Psoas muscle (tissue), 8 donors: ENCODE measurements around the gene SSBP2. TPM values are rescaled to one million over a fixed set of nuclear protein-coding genes. Genes with fewer than 3 reads are reported as not detected.
"Not testable (repeated sequence)": the region's sequence is repeated elsewhere in the genome, so short reads cannot be mapped to it uniquely, and the experiment has no call there.

Experiments used
- ATAC-seq, 4 donors: fragments of 200-7000 bp; cut with Tn5 transposase; one replicate each; pipeline ENCODE4 v1.9.1; 2020; ENCODE audit warnings: moderate library complexity in 3 of 4, mild to moderate bottlenecking in 2 of 4
- DNase-seq, 2 donors: peaks; one replicate each; pipeline ENCODE4 v3.0.0-alpha.2; 2020
- H3K27ac ChIP-seq: fragments of 200-600 bp; one replicate; pipeline ENCODE4 v1.8.0; 2022
- H3K27me3 ChIP-seq, 3 donors: fragments of 200-600 bp in 1 of 3; one replicate each; pipeline versions ENCODE4 v1.6.1 to v1.8.0; 2013 to 2022; ENCODE audit warnings: low read length in 2 of 3, mild to moderate bottlenecking in 2 of 3, moderate library complexity in 1 of 3; ENCODE audit not compliant: insufficient read depth in 3 of 3
- H3K36me3 ChIP-seq, 2 donors: fragments of 200-600 bp in 1 of 2; one replicate each; pipeline versions ENCODE4 v1.6.1 to v1.8.0; 2013 to 2022; ENCODE audit warnings: low read depth in 1 of 2, mild to moderate bottlenecking in 1 of 2, moderate library complexity in 1 of 2; ENCODE audit not compliant: insufficient read depth in 1 of 2
- H3K4me1 ChIP-seq: fragments of 200-600 bp; one replicate; pipeline ENCODE4 v1.8.0; 2022
- H3K4me3 ChIP-seq: fragments of 200-600 bp; one replicate; pipeline ENCODE4 v1.8.0; 2022; ENCODE audit warnings: mild to moderate bottlenecking
- H3K9me3 ChIP-seq: fragments of 200-600 bp; one replicate; pipeline ENCODE4 v1.8.0; 2022
- WGBS, 3 donors: extraction: QIAGEN DNeasy Blood & Tissue Kit; methylation state at CpG; one replicate each; pipeline versions ENCODE4 v1.1.6 to v1.1.7; 2013; 5-methylcytosine and 5-hydroxymethylcytosine counted together
- intact Hi-C, 2 donors: fragments of 100-400 bp; cut with DNase I; formaldehyde crosslinking; loops; one replicate each; pipeline versions ENCODE4 v1.11.0 to v1.14.2; 2022
- polyA plus RNA-seq, 3 donors: library from polyadenylated mRNA; stranded (reverse); fragments of 200-250 nt; gene quantifications; one replicate each; pipeline ENCODE4 v1.2.3, GENCODE V29; 2013
- total RNA-seq, 4 donors: library from RNA; stranded (reverse); fragmentation: NEBNext Ultra II Directional in 2 of 4; extraction: Animal tissue kit (Norgen Biotek cat#: 25700) in 2 of 4; gene quantifications; one replicate each; pipeline versions ENCODE4 v1.2.1 to v1.2.4, GENCODE V29; 2021 to 2023
- TF ChIP-seq, protein P1 (sequence below): fragments of 200-600 bp; IDR thresholded peaks from one replicate; pipeline ENCODE4 v1.8.0; 2022; ENCODE audit warnings: antibody characterized with exemption
- donor health status: healthy with polysubstance abuse.
- donor health status: DM: no; HTN: no; CAD: no; lungs with moderate emphysema.
- donor health status: Bipolar disorder and iron deficiency.
- donor health status: healthy.
- donor health status: DM: yes; HTN: yes; CAD: no.
- donor health status: DM: no; HTN: no; CAD: no.
- donor health status: DM: no; HTN: no; CAD: no.
- donor health status: DM: yes; HTN: yes; CAD: no.

The SSBP2 gene
- total and polyA plus RNA-seq, 7 donors: 18.2 to 42.6 (median 25.3) TPM

DNA sequence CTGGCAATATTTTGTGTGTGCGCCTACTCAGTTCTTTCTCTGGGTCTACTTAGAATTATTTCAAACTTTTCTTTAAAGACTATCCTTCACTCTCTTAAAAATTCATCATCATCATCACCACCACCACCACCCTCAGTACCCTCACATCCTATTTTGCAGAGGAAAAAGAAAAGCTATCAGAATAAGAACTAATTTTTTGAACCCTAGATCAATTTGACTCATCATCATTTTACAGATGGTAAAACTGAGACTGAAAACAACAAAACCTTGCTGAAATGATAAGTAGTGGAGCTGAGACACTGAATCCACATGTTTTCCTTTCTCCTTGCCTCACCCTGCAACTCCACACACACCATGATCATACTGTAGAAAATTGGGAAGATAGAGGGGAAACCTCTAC lies 119.3 kb downstream of the SSBP2 start:
- Histone ChIP-seq H3K27me3 (no peaks in the 10 kb centered on the region), H3K4me3 (no peak overlapping the region), H3K36me3 (peaks cover 2 to 17% of the 10 kb centered on the region in 2 donors), H3K4me1 (peaks cover 4% of the 10 kb centered on the region), H3K27ac (no peak overlapping the region), H3K9me3 (no peaks in the 10 kb centered on the region)
- WGBS, 3 donors: 0 to 96% (median 79%) methylated on average over 1 of the region's 1 CpG
- no peak for DNase-seq
- intact Hi-C loops: no loop called here
- TF ChIP-seq, protein P1, sequence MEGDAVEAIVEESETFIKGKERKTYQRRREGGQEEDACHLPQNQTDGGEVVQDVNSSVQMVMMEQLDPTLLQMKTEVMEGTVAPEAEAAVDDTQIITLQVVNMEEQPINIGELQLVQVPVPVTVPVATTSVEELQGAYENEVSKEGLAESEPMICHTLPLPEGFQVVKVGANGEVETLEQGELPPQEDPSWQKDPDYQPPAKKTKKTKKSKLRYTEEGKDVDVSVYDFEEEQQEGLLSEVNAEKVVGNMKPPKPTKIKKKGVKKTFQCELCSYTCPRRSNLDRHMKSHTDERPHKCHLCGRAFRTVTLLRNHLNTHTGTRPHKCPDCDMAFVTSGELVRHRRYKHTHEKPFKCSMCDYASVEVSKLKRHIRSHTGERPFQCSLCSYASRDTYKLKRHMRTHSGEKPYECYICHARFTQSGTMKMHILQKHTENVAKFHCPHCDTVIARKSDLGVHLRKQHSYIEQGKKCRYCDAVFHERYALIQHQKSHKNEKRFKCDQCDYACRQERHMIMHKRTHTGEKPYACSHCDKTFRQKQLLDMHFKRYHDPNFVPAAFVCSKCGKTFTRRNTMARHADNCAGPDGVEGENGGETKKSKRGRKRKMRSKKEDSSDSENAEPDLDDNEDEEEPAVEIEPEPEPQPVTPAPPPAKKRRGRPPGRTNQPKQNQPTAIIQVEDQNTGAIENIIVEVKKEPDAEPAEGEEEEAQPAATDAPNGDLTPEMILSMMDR: no peak
- no peak for ATAC-seq

DNA sequence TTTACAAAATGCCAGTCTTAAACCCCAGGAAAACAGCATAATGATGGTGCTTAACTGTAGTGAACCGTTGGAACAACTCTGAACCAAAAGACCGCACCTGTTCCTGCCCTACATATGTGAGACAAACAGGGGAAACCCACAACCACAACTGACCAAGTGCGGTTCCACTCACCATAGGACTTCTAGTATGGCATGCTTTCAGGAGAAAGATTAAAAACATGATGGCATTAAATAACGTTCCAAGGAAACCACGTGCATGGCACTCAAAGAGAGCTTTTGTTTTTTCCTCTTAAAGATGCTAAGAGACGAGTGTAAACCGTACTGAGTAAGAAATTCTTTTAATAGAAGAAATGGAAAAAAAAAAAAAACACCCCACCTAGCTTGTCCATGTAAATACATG lies 119.8 kb downstream of the SSBP2 start:
- DNase-seq (no peak), ATAC-seq (no peak)
- no peaks in the 10 kb centered on the region for H3K27me3 ChIP-seq
- intact Hi-C loops: no loop called here
- H3K9me3 ChIP-seq: no peaks in the 10 kb centered on the region
- peaks cover 4% of the 10 kb centered on the region for H3K4me1 ChIP-seq
- H3K4me3 ChIP-seq: no peak overlapping the region
- TF ChIP-seq, protein P1: no peak
- H3K36me3 ChIP-seq: peaks cover 2 to 17% of the 10 kb centered on the region in 2 donors
- H3K27ac ChIP-seq: no peak overlapping the region
- WGBS, 3 donors: 41 to 62% (median 47%) methylated on average over 7 of the region's 7 CpGs

GRCh38 chr5:81630684-81631083 lies 120.2 kb downstream of the SSBP2 start:
- H3K36me3 ChIP-seq: peaks cover 2 to 15% of the 10 kb centered on the region in 2 donors
- H3K4me1 ChIP-seq: peaks cover 4% of the 10 kb centered on the region
- WGBS, 3 donors: 59 to 72% (median 60%) methylated on average over 2 of the region's 2 CpGs
- DNase-seq: no peak
- intact Hi-C loops: no loop called here
- no peak for ATAC-seq
- no peaks in the 10 kb centered on the region for H3K27me3 ChIP-seq
- no peak overlapping the region for H3K27ac ChIP-seq
- TF ChIP-seq, protein P1: no peak
- H3K4me3 ChIP-seq: no peak overlapping the region
- no peaks in the 10 kb centered on the region for H3K9me3 ChIP-seq

DNA sequence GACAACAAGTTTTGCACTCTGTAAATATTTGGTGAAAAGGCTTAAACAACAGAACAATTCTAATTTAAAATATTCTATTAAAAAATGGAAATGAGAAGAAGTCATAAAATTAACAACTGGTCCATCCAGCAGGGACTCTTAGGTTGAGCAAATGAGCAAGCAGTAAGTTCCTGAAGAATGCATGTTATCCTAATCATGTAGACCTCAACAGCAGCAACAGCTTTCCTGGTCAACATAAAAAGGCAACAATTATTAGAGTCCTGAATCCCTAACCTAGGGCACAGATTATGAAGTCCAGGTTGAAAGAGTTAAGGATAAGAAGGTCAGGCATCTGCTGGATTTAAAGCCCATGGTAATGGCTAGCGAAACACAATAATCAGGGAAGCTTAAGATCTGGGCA lies 120.9 kb downstream of the SSBP2 start:
- TF ChIP-seq, protein P1: no peak
- ATAC-seq (no peak), DNase-seq (no peak)
- Histone ChIP-seq H3K36me3 (peaks cover 2 to 8% of the 10 kb centered on the region in 2 donors), H3K27ac (no peak overlapping the region), H3K27me3 (no peaks in the 10 kb centered on the region), H3K4me3 (no peak overlapping the region), H3K9me3 (no peaks in the 10 kb centered on the region), H3K4me1 (peaks cover 4% of the 10 kb centered on the region)
- WGBS, 3 donors: 87 to 92% (median 90%) methylated on average over 1 of the region's 1 CpG
- intact Hi-C loops: no loop called here

DNA sequence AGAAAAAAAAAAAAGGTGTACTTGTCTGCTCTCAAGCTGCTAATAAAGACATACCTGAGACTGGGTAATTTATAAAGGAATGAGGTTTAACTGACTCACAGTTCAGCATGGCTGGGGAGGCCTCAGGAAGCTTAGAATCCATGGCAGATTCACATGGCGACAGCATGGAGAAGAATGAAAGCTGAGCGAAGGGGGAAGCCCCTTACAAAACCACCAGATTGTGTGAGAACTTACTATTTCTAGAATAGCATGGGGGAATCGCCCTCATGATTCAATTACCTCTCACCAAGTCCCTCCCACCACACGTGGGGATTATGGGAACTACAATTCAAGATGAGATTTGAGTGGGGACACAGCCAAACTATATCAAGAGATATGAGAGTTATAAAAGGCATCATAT lies 122.8 kb downstream of the SSBP2 start:
- H3K36me3 ChIP-seq, intact Hi-C loops, H3K27me3 ChIP-seq, H3K4me3 ChIP-seq, H3K9me3 ChIP-seq, ATAC-seq, H3K27ac ChIP-seq, H3K4me1 ChIP-seq, DNase-seq: not testable (repeated sequence)
- 92 to 93% (median 92%) methylated on average over 4 of the region's 4 CpGs for WGBS, 3 donors
